OCI-LY7 (cell line): ENCODE measurements around the gene MNT. TPM values are rescaled to one million over a fixed set of nuclear protein-coding genes. Genes with fewer than 3 reads are reported as not detected.

Experiments used
- BruUV-seq: library from RNA; stranded (reverse); fragments of 400-500 nt; replicated peaks from 2 replicates; lab custom pipeline; 2021; lab: Mats Ljungman, UMichigan
- CTCF ChIA-PET: fragments of 300-600 bp; sonication (Branson Sonifier 250); formaldehyde crosslinking; loops from one replicate; lab custom pipeline; 2022; ENCODE audit warnings: antibody characterized with exemption; ENCODE audit not compliant: unreplicated experiment; lab: Charles Lee
- POLR2A ChIA-PET: fragments of 300-600 bp; sonication (Branson Sonifier 250); formaldehyde crosslinking; loops from one replicate; lab custom pipeline; 2022; ENCODE audit warnings: antibody characterized with exemption; lab: Charles Lee
- DNase-seq: peaks from one replicate; pipeline ENCODE4 v3.0.0-alpha.2; 2015; ENCODE audit warnings: low spot score
- H2AFZ ChIP-seq: fragments of 200-600 bp; sonication (generic), shearing (Covaris generic); 2 replicates; pipeline ENCODE4 v1.6.1; 2014; ENCODE audit warnings: mild to moderate bottlenecking, antibody characterized with exemption, low read length, moderate library complexity
- H3K27ac ChIP-seq: fragments of 200-600 bp; sonication (generic); 2 replicates; pipeline ENCODE4 v1.5.1; 2014; ENCODE audit warnings: mixed run types, low read depth, mild to moderate bottlenecking, moderate library complexity, low read length, inconsistent platforms; ENCODE audit not compliant: poor library complexity, severe bottlenecking
- H3K36me3 ChIP-seq: fragments of 200-600 bp; sonication (generic); 2 replicates; pipeline ENCODE4 v1.6.1; 2014; ENCODE audit warnings: mild to moderate bottlenecking, antibody characterized with exemption, low read length, moderate library complexity, mixed read lengths; ENCODE audit not compliant: insufficient read depth
- H3K4me1 ChIP-seq: fragments of 200-600 bp; sonication (generic); 2 replicates; pipeline ENCODE4 v1.5.1; 2014; ENCODE audit warnings: mild to moderate bottlenecking, low read length; ENCODE audit not compliant: insufficient read depth, poor library complexity, severe bottlenecking
- H3K4me2 ChIP-seq: fragments of 200-600 bp; sonication (generic); 2 replicates; pipeline ENCODE4 v1.6.1; 2014; ENCODE audit warnings: mild to moderate bottlenecking, low read length
- H3K4me3 ChIP-seq: fragments of 200-600 bp; sonication (generic); 2 replicates; pipeline ENCODE4 v1.5.1; 2014; ENCODE audit warnings: mild to moderate bottlenecking, low read depth, low read length; ENCODE audit not compliant: poor library complexity, severe bottlenecking
- H3K79me2 ChIP-seq: fragments of 200-600 bp; sonication (generic); 2 replicates; pipeline ENCODE4 v1.6.1; 2016; ENCODE audit warnings: low read depth, mild to moderate bottlenecking, low read length, moderate library complexity, mixed read lengths; ENCODE audit not compliant: insufficient read depth
- H3K9me2 ChIP-seq: fragments of 200-600 bp; sonication (generic); 2 replicates; pipeline ENCODE4 v1.6.1; 2016; ENCODE audit warnings: mild to moderate bottlenecking, low read length, mixed read lengths; ENCODE audit not compliant: insufficient read depth
- H3K9me3 ChIP-seq: fragments of 200-600 bp; sonication (generic); 2 replicates; pipeline ENCODE4 v1.6.1; 2014; ENCODE audit warnings: mild to moderate bottlenecking, mixed run types, low read length, mixed read lengths
- H4K20me1 ChIP-seq: fragments of 200-600 bp; sonication (generic); 2 replicates; pipeline ENCODE4 v1.6.1; 2014; ENCODE audit warnings: mild to moderate bottlenecking, antibody characterized with exemption, low read length, moderate library complexity, mixed read lengths; ENCODE audit not compliant: insufficient read depth
- CTCF ChIP-seq: fragments of 200-600 bp; sonication (generic); conservative IDR thresholded peaks from 2 replicates; pipeline ENCODE4 v1.5.1; 2014; ENCODE audit warnings: mild to moderate bottlenecking, antibody characterized with exemption, low read length, moderate library complexity, mixed read lengths
- EZH2phosphoT487 ChIP-seq: fragments of 200-600 bp; sonication (generic); IDR thresholded peaks from 2 replicates; pipeline ENCODE4 v1.6.1; 2018; ENCODE audit warnings: low read depth, borderline replicate concordance, mild to moderate bottlenecking, mixed run types, antibody characterized with exemption, low read length, moderate library complexity, mixed read lengths
- intact Hi-C: fragments of 100-400 bp; cut with micrococcal nuclease; formaldehyde crosslinking; loops from one replicate; pipeline ENCODE4 v1.10.0; 2022; ENCODE audit not compliant: unreplicated experiment
- total RNA-seq, 2 experiments: library from RNA; depleted of rRNA in 1 of 2; stranded (reverse); fragments of >200 nt in 1 of 2; shearing (Covaris generic) in 1 of 2; gene quantifications; 2 replicates each; pipeline ENCODE4 v1.2.3, GENCODE V29; 2014 to 2022

MNT gene
- total RNA-seq, 2 experiments from 2014 or later: 22.2 to 60.0 TPM

DNA sequence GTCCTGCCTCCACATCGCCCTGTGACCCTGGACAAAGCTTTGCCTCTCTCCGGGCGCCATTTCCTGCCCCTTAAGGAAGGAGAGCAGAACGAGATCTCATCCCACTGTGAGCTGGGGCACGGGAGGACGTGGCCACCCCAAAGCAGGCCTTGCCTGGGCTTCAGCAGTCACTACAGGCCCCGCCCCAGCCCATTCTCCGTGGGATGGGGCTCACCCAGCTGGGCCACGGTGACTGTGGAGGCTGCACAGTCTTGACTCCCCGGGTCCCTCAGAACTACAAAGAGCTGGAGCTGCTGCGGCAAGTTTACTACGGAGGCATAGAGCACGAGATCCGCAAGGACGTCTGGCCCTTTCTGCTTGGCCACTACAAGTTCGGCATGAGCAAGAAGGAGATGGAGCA lies 28.2 kb downstream of the MNT start:
- POLR2A ChIA-PET: no interaction called here
- BruUV-seq: no TSS peak
- intact Hi-C loops: no loop called here

DNA sequence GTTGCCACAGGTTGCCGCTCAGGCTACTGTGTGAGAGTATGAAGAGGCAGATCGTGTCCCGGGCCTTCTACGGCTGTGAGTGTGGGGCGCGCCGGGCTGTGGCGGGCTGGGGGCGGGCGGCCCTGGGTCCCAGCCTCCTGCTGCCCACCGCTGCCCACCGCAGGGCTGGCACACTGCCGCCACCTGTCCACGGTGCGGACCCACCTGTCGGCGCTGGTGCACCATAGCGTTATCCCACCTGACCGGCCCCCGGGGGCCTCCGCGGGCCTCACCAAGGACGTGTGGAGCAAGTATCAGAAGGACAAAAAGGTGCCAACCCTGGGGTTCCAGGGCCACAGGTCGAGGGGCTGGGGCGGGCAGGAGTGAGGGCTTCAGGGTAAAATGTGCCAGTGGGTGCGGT lies 28.7 kb downstream of the MNT start:
- intact Hi-C loops: no loop called here
- no peaks in the 10 kb centered on the region for H4K20me1 ChIP-seq
- H3K9me3 ChIP-seq: no peaks in the 10 kb centered on the region
- H3K4me3 ChIP-seq: no peak overlapping the region
- TF ChIP-seq EZH2phosphoT487 (no peak), CTCF (no peak)
- POLR2A ChIA-PET: no interaction called here
- DNase-seq: no peak
- no peaks in the 10 kb centered on the region for H3K4me1 ChIP-seq
- no peaks in the 10 kb centered on the region for H3K9me2 ChIP-seq
- no peak overlapping the region for H2AFZ ChIP-seq
- no peak overlapping the region for H3K27ac ChIP-seq
- CTCF ChIA-PET: no interaction called here
- no TSS peak for BruUV-seq
- no peaks in the 10 kb centered on the region for H3K79me2 ChIP-seq
- no peaks in the 10 kb centered on the region for H3K36me3 ChIP-seq
- no peak overlapping the region for H3K4me2 ChIP-seq

More for the DNA sequence above, 28.2 kb downstream of the MNT start:
- TF ChIP-seq CTCF: no peak
- no peak for TF ChIP-seq EZH2phosphoT487
- CTCF ChIA-PET: no interaction called here
- Histone ChIP-seq H3K9me2 (no peaks in the 10 kb centered on the region), H3K9me3 (no peaks in the 10 kb centered on the region), H3K79me2 (no peaks in the 10 kb centered on the region), H4K20me1 (no peaks in the 10 kb centered on the region), H3K36me3 (no peaks in the 10 kb centered on the region), H2AFZ (no peak overlapping the region), H3K4me3 (no peak overlapping the region), H3K27ac (no peak overlapping the region), H3K4me1 (no peaks in the 10 kb centered on the region), H3K4me2 (no peak overlapping the region)
- DNase-seq: no peak

- no peak for TF ChIP-seq EZH2phosphoT487
- Histone ChIP-seq H2AFZ (no peak overlapping the region), H3K4me3 (no peak overlapping the region), H3K9me2 (no peaks in the 10 kb centered on the region), H3K36me3 (no peaks in the 10 kb centered on the region), H3K27ac (no peak overlapping the region), H3K4me2 (no peak overlapping the region), H3K9me3 (no peaks in the 10 kb centered on the region), H4K20me1 (no peaks in the 10 kb centered on the region), H3K79me2 (no peaks in the 10 kb centered on the region), H3K4me1 (no peaks in the 10 kb centered on the region)
- intact Hi-C loops: no loop called here
- BruUV-seq: no TSS peak
- POLR2A ChIA-PET: interaction anchor here (0.6 kb wide), 2 partner anchors 12 to 269 kb away, joined by 3 to 5 read pairs; no protein-coding TSS in a partner anchor
- no peak for DNase-seq
- CTCF ChIA-PET: no interaction called here
Measured at GRCh38 chr17:2371183-2372130, 29.4 kb downstream of the MNT start.
